CD4-positive, alpha-beta T cell treated with Interleukin-15 for 4 hours (primary cell): ENCODE measurements around the gene ZNF184.

Source experiments
- DNase-seq: peaks from one replicate; pipeline ENCODE4 v3.0.0-alpha.2; 2020; ENCODE audit warnings: low spot score

Gene ZNF184

GRCh38 chr6:27479319-27480182 lies 6.6 kb upstream of the ZNF184 start:
- peak; percentile 93 for DNase-seq

GRCh38 chr6:27478706-27479318 lies 5.9 kb upstream of the ZNF184 start:
- peak; percentile 88 for DNase-seq

GRCh38 chr6:27478141-27478705 lies 5.3 kb upstream of the ZNF184 start:
- no peak for DNase-seq

- no peak for DNase-seq
Observed at GRCh38 chr6:27477318-27478013, 4.6 kb upstream of the ZNF184 start.

GRCh38 chr6:27476090-27476489 lies 3.2 kb upstream of the ZNF184 start:
- no peak for DNase-seq

- no peak for DNase-seq
Observed at GRCh38 chr6:27474672-27475071, 1.8 kb upstream of the ZNF184 start.

GRCh38 chr6:27474172-27474465 lies 1.2 kb upstream of the ZNF184 start:
- DNase-seq, result no peak

GRCh38 chr6:27472182-27472616 lies 706 bp downstream of the ZNF184 start:
- peak; percentile 62 for DNase-seq

- DNase-seq, result no peak
Observed at GRCh38 chr6:27471365-27472115, 1.4 kb downstream of the ZNF184 start.

- DNase-seq, result no peak
Observed at GRCh38 chr6:27470023-27470422, 2.9 kb downstream of the ZNF184 start.

GRCh38 chr6:27468334-27468733 lies 4.6 kb downstream of the ZNF184 start:
- no peak for DNase-seq

- no peak for DNase-seq
Observed at GRCh38 chr6:27452496-27452897, 20.4 kb downstream of the ZNF184 start.

GRCh38 chr6:27451660-27452390 lies 21.1 kb downstream of the ZNF184 start:
- no peak for DNase-seq

GRCh38 chr6:27448456-27448855 lies 24.4 kb downstream of the ZNF184 start:
- no peak for DNase-seq

GRCh38 chr6:27442932-27443331 lies 30.0 kb downstream of the ZNF184 start:
- no peak for DNase-seq

GRCh38 chr6:27441001-27441400 lies 31.9 kb downstream of the ZNF184 start:
- DNase-seq, result no peak

- no peak for DNase-seq
Observed at GRCh38 chr6:27439371-27439770, 33.5 kb downstream of the ZNF184 start.

- DNase-seq, result no peak
Observed at GRCh38 chr6:27433714-27434113, 39.2 kb downstream of the ZNF184 start.

- no peak for DNase-seq
Observed at GRCh38 chr6:27428966-27429365, 43.9 kb downstream of the ZNF184 start.

GRCh38 chr6:27428502-27428901 lies 44.4 kb downstream of the ZNF184 start:
- DNase-seq, result no peak

- DNase-seq, result no peak
Observed at GRCh38 chr6:27426045-27426620, 46.8 kb downstream of the ZNF184 start.
